Stimulated activated CD8-positive, alpha-beta memory T cell treated with anti-CD3 and anti-CD28 coated beads, Interleukin-4, amount 100 ng/mL, for 4 hours (primary cell): ENCODE data around the gene AGAP2.
"Not testable (repeated sequence)": the region's sequence is repeated elsewhere in the genome, so short reads cannot be mapped to it uniquely, and the experiment has no call there.

Experiments
- DNase-seq, 2 donors: peaks; one replicate each; pipeline ENCODE4 v3.0.0-alpha.2; 2020; ENCODE audit warnings: low read depth in 2 of 2, low spot score in 1 of 2

Gene AGAP2

DNA sequence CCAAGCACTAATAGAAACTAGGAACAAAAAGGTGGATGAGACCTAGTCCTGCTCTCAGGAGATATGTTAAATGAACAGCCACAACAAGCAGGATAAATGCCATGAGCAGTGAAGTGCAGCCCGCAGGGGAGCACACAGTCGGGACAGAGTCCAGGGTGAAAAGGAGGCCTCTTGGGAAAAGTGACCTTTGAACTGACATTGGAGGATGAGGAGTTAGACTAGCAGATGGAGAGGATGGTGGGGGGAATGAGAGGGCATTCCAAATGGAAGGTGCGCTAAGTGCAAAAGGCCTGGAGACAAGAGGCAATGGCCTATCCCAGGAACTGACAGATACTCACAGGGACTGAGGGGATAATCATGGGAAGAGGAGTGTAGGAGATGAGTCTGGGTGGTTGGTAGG is 40.1 kb downstream of the AGAP2 start:
- no peak for DNase-seq

DNA sequence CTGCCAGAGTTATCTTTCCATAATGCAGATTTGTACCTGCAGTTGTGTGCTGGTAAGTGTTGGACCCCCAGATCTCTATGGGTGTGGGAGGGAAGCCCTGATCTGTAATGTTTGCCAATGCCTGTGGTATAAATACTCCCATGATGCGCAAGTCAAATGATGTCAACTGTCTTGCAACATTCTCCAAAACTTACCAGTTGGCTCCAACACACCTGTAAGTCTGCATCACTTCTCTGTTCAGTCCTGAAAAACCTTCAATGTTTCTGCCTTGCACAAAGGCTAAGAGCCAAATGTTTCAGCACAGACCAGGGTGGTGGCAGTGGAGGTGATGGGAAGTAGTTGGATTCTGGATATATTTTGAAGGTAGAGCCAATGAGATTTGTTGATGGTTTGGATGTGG is 41.5 kb downstream of the AGAP2 start:
- no peak for DNase-seq

DNA sequence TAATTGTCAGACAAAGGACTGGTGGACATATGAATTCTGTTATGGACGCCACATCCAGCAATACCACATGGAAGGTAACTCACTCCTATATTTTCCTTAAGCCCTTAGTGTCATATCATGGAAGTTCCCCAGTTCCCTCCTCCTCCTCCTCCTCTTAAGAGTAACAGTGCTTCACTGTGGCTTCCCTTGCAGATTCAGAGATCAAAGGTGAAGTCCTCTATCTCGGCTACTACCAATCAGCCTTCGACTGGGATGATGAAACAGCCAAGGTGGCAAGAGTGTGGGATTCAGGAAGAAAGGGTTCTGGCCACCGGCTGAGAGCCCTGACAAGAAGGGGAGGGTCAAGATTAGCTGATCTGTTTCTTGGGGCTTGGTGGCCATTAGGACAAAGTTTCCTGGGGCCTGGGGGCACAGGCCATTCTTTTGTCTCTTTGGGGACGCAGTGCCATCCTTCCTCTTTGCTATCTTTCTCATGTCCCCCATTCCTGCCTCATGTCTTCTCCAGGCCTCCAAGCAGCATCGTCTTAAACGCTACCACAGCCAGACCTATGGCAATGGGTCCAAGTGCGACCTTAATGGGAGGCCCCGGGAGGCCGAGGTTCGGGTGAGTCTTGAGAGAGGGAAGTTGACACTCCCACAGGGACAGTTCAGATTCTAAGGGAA is 42.6 kb downstream of the AGAP2 start:
- no peak for DNase-seq

DNA sequence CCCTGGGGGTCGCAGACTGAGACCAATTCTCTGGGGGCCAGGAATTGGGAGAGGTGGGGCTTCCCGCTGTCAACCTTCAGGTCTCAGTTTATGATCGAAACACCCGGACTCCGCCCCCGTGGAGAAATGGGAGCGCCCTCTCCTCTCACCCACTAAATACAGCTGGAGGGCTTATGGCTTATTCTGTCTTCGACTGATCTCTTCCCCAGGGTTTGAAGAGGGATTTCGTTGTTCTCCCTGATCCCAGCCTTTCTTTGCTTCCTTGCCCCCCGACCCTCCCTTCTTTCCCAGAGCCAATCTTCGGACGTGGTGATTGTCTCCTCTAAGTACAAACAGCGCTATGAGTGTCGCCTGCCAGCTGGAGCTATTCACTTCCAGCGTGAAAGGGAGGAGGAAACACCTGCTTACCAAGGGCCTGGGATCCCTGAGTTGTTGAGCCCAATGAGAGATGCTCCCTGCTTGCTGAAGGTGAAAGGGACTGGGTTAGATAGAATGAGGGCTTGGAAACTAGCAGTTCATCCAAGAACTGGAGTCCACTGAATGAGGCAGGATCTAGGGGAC is 44.0 kb downstream of the AGAP2 start:
- no peak for DNase-seq

DNA sequence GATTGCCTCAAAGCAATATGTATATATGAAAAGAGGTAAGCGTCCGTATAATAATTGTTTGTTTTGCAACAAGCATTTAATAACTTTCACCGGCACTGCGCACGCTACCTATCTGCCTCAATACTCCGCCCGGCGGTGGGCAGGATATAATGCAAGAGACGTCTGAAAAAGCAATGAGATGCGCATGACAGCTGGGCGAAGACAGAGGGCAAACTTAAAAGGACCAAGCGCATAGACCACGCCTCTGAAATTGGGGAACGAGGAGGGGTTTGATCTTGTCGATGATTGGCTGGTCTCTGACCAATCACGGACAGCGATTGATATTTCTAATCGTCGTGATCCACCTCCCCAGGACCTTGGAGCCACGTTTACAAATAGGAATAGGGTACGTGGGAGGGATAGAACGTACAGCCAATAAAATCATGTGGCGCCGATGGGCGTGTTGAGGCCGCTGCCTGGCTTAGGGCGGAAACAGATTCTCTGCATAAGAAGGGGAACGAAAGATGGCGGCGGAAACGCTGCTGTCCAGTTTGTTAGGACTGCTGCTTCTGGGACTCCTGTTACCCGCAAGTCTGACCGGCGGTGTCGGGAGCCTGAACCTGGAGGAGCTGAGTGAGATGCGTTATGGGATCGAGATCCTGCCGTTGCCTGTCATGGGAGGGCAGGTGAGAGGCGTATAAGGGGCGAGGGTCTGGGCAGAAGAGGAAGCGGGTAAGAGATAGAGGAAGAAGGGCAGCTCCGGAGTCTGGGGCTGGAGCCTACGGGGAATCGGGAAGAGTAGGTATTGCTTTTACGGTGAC is 44.7 kb downstream of the AGAP2 start, which contains the start of gene OS9:
OS9 (plus strand) TSS at position 474 of the 800 bp plus-strand sequence; CDS start at position 504, 30 bp downstream.
- peak; percentile 92 to 93 for DNase-seq

DNA sequence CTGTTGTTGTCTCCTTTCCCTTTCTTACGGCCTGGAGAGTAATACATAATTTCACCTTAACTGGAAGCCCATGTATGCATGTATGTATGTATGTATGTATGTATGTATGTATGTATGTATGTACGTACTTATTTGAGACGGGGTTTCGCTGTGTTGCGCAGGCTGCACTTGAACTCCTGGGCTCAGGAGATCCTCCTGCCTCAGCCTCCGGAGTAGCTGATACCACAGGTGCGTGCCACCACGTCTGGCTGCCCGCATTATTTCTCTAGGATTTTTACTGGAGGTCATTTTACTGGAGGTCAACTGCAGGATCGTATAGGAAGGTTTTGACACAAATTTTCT is 45.3 kb downstream of the AGAP2 start:
- DNase-seq = no peak

DNA sequence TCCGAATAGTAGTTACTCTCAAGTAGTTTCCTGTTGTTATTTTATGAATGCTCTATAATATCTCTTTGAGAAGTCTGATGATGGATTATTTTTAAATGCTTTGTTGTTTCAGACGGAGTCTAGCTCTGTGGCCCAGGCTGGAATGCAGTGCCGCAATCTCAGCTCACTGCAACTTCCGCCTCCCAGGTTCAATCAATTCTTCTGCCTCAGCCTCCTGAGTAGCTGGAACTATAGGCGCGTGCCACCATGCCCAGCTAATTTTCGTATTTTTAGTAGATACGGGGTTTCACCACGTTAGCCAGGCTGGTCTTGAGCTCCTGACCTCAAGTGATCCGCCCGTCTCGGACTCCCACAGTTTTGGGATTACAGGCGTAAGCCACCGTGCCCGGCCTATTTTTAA is 46.0 kb downstream of the AGAP2 start:
- DNase-seq = no peak

DNA sequence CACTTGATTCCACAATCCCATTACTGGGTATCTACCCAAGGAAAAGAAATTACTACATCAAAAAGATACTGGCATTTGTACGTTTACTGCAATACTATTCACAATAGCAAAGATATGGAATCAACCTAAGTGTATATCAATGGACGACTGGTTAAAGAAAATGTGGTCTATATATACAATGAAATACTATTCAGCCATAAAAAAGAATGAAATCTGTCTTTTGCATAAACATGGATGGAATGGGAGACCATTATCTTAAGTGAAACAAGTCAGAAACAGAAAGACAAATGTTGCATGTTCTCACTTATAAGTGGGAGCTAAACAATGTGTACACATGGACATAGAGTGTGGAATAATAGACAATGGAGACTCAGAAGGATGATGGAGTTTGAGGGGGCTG is 49.6 kb downstream of the AGAP2 start:
- no peak for DNase-seq

DNA sequence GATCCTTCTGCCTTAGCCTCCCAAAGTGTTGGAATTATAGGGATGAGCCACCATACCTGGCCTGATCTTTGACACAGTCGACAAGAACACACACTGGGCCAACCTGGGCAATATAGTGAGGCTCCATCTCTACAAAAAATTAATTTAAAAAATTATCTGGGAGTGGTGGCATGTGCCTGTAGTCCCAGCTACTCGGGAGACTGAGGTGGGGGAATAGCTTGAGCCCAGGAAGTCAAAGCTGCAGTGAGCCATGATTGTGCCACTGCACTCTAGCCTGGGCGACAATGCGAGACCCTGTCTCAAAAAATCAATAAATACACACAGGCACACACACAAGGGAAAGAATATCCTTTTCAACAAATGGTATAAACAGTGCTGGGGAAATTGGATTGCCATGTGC is 50.7 kb downstream of the AGAP2 start:
- no peak for DNase-seq

DNA sequence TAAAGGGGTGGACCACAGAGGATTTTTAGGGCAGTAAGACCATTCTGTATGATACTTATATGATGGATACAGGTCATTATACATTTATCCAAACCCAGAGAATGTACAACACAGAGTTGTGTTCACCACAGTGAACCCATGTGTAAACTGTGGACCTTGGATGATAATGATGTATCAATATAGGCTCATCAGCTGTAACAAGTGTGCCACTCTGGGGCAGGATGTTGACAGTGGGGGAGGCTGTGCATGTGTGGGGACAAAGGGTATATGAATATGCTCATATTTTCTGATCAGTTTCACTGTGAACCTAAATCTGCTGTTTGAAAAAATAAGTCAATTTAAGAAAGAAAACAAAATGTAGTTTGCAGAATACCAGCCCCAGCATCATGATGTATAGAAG is 58.8 kb downstream of the AGAP2 start:
- DNase-seq = no peak

DNA sequence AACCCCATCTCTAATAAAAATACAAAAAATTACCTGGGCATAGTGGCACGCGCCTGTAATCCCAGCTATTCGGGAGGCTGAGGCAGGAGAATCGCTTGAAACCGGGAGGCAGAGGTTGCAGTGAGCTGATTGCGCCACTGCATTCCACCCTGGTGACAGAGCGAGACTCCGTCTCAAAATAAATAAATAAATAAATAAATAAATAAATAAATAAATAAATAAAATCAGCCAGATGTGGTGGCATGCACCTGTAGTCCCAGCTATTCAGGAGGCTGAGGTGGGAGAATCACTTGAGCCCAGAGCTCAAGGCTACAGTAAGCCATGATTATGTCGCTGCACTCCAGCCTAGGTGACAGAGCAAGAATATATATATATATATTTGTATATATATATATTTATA is 60.6 kb downstream of the AGAP2 start:
- DNase-seq = not testable (repeated sequence)

DNA sequence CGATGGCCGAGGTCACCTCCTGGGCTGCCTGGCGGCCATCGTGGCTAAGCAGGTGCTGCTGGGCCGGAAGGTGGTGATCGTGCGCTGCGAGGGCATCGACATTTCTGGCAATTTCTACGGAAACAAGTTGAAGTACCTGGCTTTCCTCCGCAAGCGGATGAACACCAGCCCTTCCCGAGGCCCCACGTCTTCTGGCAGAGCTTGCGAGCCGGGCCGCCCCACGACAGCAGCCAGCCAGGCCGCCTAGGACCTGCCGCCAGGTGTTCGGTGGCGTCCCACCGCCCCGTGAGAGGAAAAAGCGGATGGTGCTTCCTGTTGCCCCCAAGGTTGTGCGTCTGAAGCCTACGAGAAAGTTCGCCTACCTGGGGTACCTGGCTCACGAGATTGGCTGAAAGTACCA is 63.9 kb downstream of the AGAP2 start:
- no peak for DNase-seq
